ENCODE data around the gene FASLG.

- no peak for TF ChIP-seq CTCF (IDR thresholded peaks at IDR 0.05; ENCODE audit: low read length)
- TF ChIP-seq EZH2 (IDR thresholded peaks at IDR 0.05; ENCODE audit: borderline replicate concordance, low read length), result no peak
Measured at GRCh38 chr1:172646653-172647052, 12.2 kb upstream of the FASLG start.
